ENCODE measurements around the gene PRIMPOL.
"Not testable (repeated sequence)": the region's sequence is repeated elsewhere in the genome, so short reads cannot be mapped to it uniquely, and the experiment has no call there.

The PRIMPOL gene

GRCh38 chr4:184641451-184641850 is 8.1 kb upstream of the PRIMPOL start:
- no peak for DNase-seq

GRCh38 chr4:184643731-184644130 is 5.8 kb upstream of the PRIMPOL start:
- no peak for DNase-seq

GRCh38 chr4:184644553-184645307 is 4.8 kb upstream of the PRIMPOL start:
- DNase-seq: no peak

- no peak for DNase-seq
Measured at GRCh38 chr4:184645904-184646610, 3.5 kb upstream of the PRIMPOL start.

- DNase-seq: no peak
Measured at GRCh38 chr4:184647266-184648053, 2.1 kb upstream of the PRIMPOL start.

- no peak for DNase-seq
Measured at GRCh38 chr4:184648054-184648312, 1.6 kb upstream of the PRIMPOL start.

- DNase-seq: no peak
Measured at GRCh38 chr4:184648313-184649025, 1.1 kb upstream of the PRIMPOL start.

GRCh38 chr4:184649971-184650855 is 675 bp downstream of the PRIMPOL start:
- DNase-seq: no peak

GRCh38 chr4:184651899-184652298 is 2.4 kb downstream of the PRIMPOL start:
- DNase-seq: no peak

- DNase-seq: not testable (repeated sequence)
Measured at GRCh38 chr4:184652681-184653080, 3.1 kb downstream of the PRIMPOL start.

- no peak for DNase-seq
Measured at GRCh38 chr4:184653650-184654049, 4.1 kb downstream of the PRIMPOL start.

GRCh38 chr4:184655889-184656869 is 6.6 kb downstream of the PRIMPOL start:
- no peak for DNase-seq

GRCh38 chr4:184657144-184657543 is 7.6 kb downstream of the PRIMPOL start:
- no peak for DNase-seq

- DNase-seq: not testable (repeated sequence)
Measured at GRCh38 chr4:184657820-184658219, 8.3 kb downstream of the PRIMPOL start.

GRCh38 chr4:184660978-184661377 is 11.4 kb downstream of the PRIMPOL start:
- DNase-seq: no peak

- no peak for DNase-seq
Measured at GRCh38 chr4:184662236-184662635, 12.7 kb downstream of the PRIMPOL start.

GRCh38 chr4:184664445-184665210 is 15.1 kb downstream of the PRIMPOL start:
- no peak for DNase-seq

GRCh38 chr4:184666670-184667069 is 17.1 kb downstream of the PRIMPOL start:
- DNase-seq: no peak

GRCh38 chr4:184668096-184668495 is 18.6 kb downstream of the PRIMPOL start:
- DNase-seq: no peak

- no peak for DNase-seq
Measured at GRCh38 chr4:184668511-184669114, 19.1 kb downstream of the PRIMPOL start.
